Measurements from ENCODE around the gene SAC3D1.

GRCh38 chr11:65059959-65060824, 19.2 kb downstream of the SAC3D1 start:
- no peak for TF ChIP-seq GATA2 (IDR thresholded peaks at IDR 0.05; ENCODE audit: low read depth, low read length)
- TF ChIP-seq GATA3 (IDR thresholded peaks at IDR 0.05; ENCODE audit: low read depth, low read length): no peak

Measured in SH-SY5Y (cell line).